Measurements from ENCODE around the gene ZNF76.

The ZNF76 gene

GRCh38 chr6:35273822-35274559, 14.5 kb downstream of the ZNF76 start:
- DNase-seq: no peak

- DNase-seq: no peak
Measured at GRCh38 chr6:35275744-35276260, 16.3 kb downstream of the ZNF76 start.

GRCh38 chr6:35278708-35279107, 19.2 kb downstream of the ZNF76 start:
- DNase-seq: no peak

GRCh38 chr6:35280903-35281302, 21.4 kb downstream of the ZNF76 start:
- DNase-seq: no peak

- DNase-seq: no peak
Measured at GRCh38 chr6:35282472-35282871, 22.9 kb downstream of the ZNF76 start.

GRCh38 chr6:35283361-35283760, 23.8 kb downstream of the ZNF76 start:
- DNase-seq: no peak

- no peak for DNase-seq
Measured at GRCh38 chr6:35287671-35288396, 28.3 kb downstream of the ZNF76 start.

GRCh38 chr6:35288834-35289233, 29.3 kb downstream of the ZNF76 start:
- no peak for DNase-seq

- DNase-seq: no peak
Measured at GRCh38 chr6:35291491-35291890, 32.0 kb downstream of the ZNF76 start.

GRCh38 chr6:35292494-35292893, 33.0 kb downstream of the ZNF76 start:
- no peak for DNase-seq

- DNase-seq: no peak
Measured at GRCh38 chr6:35293681-35294080, 34.1 kb downstream of the ZNF76 start.

- peak; percentile 67 for DNase-seq
Measured at GRCh38 chr6:35294308-35294945, 34.9 kb downstream of the ZNF76 start.

GRCh38 chr6:35295036-35295435, 35.5 kb downstream of the ZNF76 start:
- DNase-seq: no peak

- no peak for DNase-seq
Measured at GRCh38 chr6:35295521-35296315, 36.2 kb downstream of the ZNF76 start.

- no peak for DNase-seq
Measured at GRCh38 chr6:35296931-35297600, 37.5 kb downstream of the ZNF76 start.

GRCh38 chr6:35297601-35298481, 38.3 kb downstream of the ZNF76 start, which contains the start of gene DEF6:
TSS of gene DEF6 (plus strand) at chr6:35297818. CDS start at chr6:35297857, 39 bp downstream.
- peak; percentile 95 for DNase-seq

GRCh38 chr6:35298625-35299140, 39.1 kb downstream of the ZNF76 start:
- peak; percentile 50 for DNase-seq

GRCh38 chr6:35299674-35300073, 40.1 kb downstream of the ZNF76 start:
- peak; percentile 82 for DNase-seq

- peak; percentile 77 for DNase-seq
Measured at GRCh38 chr6:35300848-35301247, 41.3 kb downstream of the ZNF76 start.

GRCh38 chr6:35302604-35303241, 43.2 kb downstream of the ZNF76 start:
- peak; percentile 86 for DNase-seq

Measured in hematopoietic multipotent progenitor cell treated with erythropoietin and hydrocortisone succinate and interleukin-3 and kit ligand, for 6 days (in vitro differentiated cells).